ENCODE measurements around the gene MICAL1. TPM values are rescaled to one million over a fixed set of nuclear protein-coding genes. Genes with fewer than 3 reads are reported as not detected.

Gene MICAL1
- total RNA-seq, 2 donors from 2014 or later = 45.3 to 55.9 TPM

GRCh38 chr6:109454496-109455436 lies 806 bp downstream of the MICAL1 start:
- no peak for TF ChIP-seq CTCF (IDR thresholded peaks at IDR 0.05)
- Histone ChIP-seq H3K9me3 (no peaks in the 10 kb centered on the region), H3K9ac (ENCODE audit: low read depth in 2 of 2, low read length in 2 of 2) (peak overlapping the region; percentile 88 to 95), H3K27me3 (no peaks in the 10 kb centered on the region), H3K27ac (peak overlapping the region; percentile 78), H3K4me1 (peaks cover 16% of the 10 kb centered on the region), H3K36me3 (no peaks in the 10 kb centered on the region), H3K4me3 (peak overlapping the region; percentile 63)
- intact Hi-C loops (cut with DNase I) = no loop called here
- DNase-seq = peak; percentile 51

- H3K9ac ChIP-seq (ENCODE audit: low read depth in 2 of 2, low read length in 2 of 2) = peak overlapping the region; percentile 88 to 95
- no peaks in the 10 kb centered on the region for H3K27me3 ChIP-seq
- H3K36me3 ChIP-seq = no peaks in the 10 kb centered on the region
- no peaks in the 10 kb centered on the region for H3K9me3 ChIP-seq
- DNase-seq = no peak
- peaks cover 16% of the 10 kb centered on the region for H3K4me1 ChIP-seq
- intact Hi-C loops (cut with DNase I) = no loop called here
- peak overlapping the region; percentile 78 for H3K27ac ChIP-seq
- peak overlapping the region; percentile 63 for H3K4me3 ChIP-seq
- no peak for TF ChIP-seq CTCF (IDR thresholded peaks at IDR 0.05)
Measured at GRCh38 chr6:109453594-109454495, 1.7 kb downstream of the MICAL1 start.

- Histone ChIP-seq H3K9ac (ENCODE audit: low read depth in 2 of 2, low read length in 2 of 2) (no peak overlapping the region), H3K4me1 (peaks cover 12% of the 10 kb centered on the region), H3K36me3 (no peaks in the 10 kb centered on the region), H3K4me3 (no peak overlapping the region), H3K27me3 (no peaks in the 10 kb centered on the region), H3K9me3 (no peaks in the 10 kb centered on the region), H3K27ac (no peak overlapping the region)
- DNase-seq = no peak
- TF ChIP-seq CTCF (IDR thresholded peaks at IDR 0.05) = no peak
- intact Hi-C loops (cut with DNase I) = no loop called here
Measured at GRCh38 chr6:109453156-109453555, 2.4 kb downstream of the MICAL1 start.

DNA sequence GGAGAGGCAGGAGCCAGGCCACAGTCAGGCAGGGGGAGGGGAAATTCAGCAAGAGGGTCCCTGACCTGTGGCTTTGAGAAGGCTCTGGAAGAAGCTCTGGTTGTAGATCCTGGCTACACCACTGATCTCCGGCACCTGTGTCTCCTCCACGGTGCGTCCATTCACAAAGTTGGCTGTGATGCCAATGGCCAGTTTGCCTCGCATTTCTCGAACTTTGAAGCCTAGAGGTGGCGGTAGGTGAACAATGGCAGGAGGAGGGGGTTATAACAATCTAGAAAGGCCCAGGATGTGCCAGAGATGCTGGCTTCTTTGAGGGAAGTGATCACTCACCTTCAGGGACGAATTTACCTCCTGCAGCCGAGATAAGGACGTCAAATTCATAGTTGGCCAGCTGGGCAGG lies 3.4 kb downstream of the MICAL1 start:
- Histone ChIP-seq H3K27ac (no peak overlapping the region), H3K4me3 (no peak overlapping the region), H3K9me3 (no peaks in the 10 kb centered on the region), H3K9ac (ENCODE audit: low read depth in 2 of 2, low read length in 2 of 2) (no peak overlapping the region), H3K4me1 (peaks cover 11% of the 10 kb centered on the region), H3K27me3 (no peaks in the 10 kb centered on the region), H3K36me3 (no peaks in the 10 kb centered on the region)
- DNase-seq = no peak
- intact Hi-C loops (cut with DNase I) = no loop called here
- TF ChIP-seq CTCF (IDR thresholded peaks at IDR 0.05) = no peak

GRCh38 chr6:109451376-109451775 lies 4.2 kb downstream of the MICAL1 start:
- Histone ChIP-seq H3K9ac (ENCODE audit: low read depth in 2 of 2, low read length in 2 of 2) (no peak overlapping the region), H3K9me3 (no peaks in the 10 kb centered on the region), H3K27ac (no peak overlapping the region), H3K36me3 (no peaks in the 10 kb centered on the region), H3K4me1 (peaks cover 8% of the 10 kb centered on the region), H3K27me3 (no peaks in the 10 kb centered on the region), H3K4me3 (no peak overlapping the region)
- no peak for TF ChIP-seq CTCF (IDR thresholded peaks at IDR 0.05)
- intact Hi-C loops (cut with DNase I) = no loop called here
- DNase-seq = no peak

Data from colonic mucosa (tissue), 4 donors.